ENCODE measurements around the gene LVRN.

The LVRN gene

DNA sequence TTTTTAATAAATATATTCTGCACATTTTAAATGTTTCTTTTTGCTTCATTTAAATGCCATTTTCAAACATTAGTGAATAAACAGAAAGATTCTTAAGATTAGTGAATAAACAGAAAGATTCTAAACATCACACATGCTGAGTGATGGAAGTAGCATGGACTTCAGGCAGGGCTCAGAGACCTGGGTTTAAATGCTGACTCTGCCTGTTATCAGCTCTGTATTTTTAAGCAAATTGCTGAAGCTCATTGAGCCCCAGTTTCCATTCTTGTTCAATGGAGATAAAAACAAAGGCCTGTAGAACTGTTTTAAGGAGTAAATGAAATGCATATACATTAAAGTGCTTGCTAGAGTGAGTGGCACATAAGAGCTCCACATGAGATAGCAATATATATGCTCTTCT is 8.1 kb upstream of the LVRN start:
- no peak for DNase-seq

DNA sequence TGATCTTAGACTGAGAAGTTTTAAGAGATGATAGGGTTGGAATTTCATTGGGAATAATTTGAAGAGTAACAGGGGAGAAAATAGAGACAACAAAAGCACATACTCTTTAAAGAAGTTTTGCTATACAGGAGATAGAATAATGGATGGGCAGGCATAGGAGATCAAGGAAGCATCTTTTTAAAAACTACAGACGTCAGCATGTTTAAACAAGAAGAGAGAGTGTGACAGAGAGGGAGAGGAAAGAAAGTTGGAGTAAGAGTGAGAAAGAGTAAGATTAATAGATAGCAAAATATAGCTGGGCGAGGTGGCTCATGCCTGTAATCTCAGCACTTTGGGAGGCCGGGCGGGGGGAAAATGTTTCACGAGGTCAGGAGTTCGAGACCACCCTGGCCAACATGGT is 5.3 kb upstream of the LVRN start:
- no peak for DNase-seq

DNA sequence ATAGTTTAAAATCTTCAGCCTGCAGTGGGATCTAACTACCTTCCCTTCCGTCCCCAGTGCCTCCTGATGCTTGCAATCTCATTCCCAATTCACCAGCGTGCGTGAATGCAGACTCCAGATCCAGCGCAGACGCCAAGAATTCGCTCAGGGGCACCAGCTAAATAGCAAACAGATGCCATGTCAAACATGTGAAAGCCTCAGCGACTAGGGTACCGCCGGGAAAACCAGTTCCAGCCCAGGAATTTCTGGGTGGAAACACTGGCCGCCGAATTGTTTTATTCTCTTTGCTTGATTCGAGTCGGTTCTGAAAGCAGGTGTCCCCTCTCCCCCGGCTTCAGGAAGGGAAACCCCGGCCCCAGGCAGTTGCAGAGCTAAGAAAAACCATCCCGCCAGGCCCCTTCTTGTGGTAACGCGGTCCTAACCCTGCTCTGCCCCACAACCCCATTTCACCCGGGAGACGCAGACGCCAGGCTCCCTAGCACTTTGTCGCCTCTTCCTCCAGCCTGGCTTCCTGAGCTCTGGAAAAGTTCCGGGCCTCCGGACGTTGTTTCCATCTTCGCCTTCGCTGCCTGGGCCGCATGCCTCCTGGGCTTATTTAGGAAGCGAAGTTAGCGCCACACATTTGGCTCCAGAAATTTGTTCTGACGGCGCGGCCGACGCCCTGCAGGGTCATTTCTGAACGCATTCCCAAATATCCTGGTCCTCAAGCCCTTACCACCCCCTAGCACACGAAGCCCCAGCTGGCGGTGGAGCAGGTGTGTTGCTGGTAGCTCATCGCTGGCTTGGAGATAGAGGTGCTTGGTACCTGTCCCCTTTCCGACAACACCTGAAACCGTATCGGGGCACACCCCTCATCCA is 665 bp upstream of the LVRN start:
- no peak for DNase-seq

DNA sequence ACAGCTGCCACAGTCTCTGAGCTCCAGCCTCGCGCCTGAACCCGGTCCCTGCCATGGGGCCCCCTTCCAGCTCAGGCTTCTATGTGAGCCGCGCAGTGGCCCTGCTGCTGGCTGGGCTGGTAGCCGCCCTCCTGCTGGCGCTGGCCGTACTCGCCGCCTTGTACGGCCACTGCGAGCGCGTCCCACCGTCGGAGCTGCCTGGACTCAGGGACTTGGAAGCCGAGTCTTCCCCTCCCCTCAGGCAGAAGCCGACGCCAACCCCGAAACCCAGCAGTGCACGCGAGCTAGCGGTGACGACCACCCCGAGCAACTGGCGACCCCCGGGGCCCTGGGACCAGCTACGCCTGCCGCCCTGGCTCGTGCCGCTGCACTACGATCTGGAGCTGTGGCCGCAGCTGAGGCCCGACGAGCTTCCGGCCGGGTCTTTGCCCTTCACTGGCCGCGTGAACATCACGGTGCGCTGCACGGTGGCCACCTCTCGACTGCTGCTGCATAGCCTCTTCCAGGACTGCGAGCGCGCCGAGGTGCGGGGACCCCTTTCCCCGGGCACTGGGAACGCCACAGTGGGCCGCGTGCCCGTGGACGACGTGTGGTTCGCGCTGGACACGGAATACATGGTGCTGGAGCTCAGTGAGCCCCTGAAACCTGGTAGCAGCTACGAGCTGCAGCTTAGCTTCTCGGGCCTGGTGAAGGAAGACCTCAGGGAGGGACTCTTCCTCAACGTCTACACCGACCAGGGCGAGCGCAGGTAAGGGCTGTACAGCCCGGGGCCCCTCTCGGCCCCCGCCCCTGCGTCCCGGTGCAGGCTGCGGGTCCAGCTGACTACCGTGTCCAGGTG is 509 bp downstream of the LVRN start:
- peak in 1 of 56 donors; percentile 2 for DNase-seq

DNA sequence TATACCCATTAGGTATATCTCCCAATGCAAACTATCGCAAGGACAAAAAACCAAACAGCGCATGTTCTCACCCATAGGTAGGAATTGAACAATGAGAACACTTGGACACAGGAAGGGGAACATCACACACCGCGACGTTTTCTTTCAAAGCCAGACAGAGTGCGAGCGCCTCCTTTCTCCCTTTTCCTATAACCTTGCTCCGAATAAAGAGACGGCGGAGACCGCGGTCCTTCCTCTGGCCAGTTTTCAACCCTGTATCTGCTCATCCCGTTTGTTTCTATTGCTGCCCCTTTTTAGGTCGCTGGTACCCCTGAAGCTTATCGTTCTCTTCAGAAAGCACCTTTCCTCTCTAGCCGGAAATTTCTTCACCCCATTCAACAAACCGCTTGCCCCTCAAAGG is 1.3 kb downstream of the LVRN start:
- DNase-seq, result no peak

DNA sequence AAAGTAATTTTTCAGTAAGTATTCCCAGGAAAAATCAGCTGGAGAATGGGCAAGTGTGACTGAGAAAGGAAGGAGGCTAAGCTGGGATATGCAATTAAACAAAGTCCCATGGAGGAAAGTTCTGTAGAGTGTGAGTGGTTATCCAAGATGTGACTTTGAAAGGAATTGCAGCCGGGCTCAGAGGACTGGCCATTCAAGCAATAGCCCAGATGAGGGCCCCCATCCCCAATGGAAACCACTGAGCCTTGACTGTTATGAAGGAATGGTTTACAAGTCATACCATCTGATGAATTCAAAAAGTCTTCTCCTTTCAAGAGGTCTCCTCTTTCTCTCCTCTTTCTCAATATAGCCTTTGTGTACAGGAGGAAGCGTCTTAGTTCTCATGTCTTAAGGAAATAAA is 6.5 kb downstream of the LVRN start:
- no peak for DNase-seq

DNA sequence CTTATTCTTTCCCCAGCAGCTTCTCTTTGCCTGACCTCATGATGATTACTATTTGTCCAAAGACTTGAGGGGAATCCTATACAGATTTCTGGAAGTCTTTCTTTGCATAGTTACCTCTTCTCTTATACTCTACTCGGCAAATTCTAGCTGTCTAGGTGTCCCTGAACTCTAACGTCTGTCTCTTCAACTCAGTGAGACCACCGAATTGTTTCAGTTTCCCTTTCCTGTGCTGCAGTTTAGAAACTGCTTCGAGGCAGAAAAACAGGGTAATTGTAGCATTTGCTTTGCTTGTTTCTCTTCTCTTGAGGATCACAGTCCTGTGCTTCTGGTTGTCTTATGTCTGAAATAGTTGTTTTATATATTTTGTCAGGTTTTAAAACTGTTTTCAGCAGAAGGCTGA is 14.8 kb downstream of the LVRN start:
- no peak for DNase-seq

DNA sequence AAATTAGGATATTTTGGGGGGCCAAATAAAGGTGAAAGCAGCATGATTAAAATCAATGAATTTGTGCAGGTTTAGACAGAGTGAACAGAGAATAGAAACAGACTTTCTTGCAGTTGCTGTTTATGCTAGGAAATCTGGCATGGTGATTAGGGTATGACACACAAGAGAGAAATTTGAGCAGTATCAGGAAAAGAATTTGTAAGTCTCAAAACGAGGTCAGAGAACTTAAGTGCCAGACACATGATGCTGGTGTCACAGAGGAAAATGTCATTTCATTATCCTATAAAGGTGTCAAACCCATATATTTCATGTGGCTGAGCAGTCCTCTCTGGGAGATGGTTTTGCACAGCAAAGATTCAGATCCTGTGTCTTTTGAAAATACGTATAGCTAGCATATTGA is 15.7 kb downstream of the LVRN start:
- DNase-seq, result no peak

DNA sequence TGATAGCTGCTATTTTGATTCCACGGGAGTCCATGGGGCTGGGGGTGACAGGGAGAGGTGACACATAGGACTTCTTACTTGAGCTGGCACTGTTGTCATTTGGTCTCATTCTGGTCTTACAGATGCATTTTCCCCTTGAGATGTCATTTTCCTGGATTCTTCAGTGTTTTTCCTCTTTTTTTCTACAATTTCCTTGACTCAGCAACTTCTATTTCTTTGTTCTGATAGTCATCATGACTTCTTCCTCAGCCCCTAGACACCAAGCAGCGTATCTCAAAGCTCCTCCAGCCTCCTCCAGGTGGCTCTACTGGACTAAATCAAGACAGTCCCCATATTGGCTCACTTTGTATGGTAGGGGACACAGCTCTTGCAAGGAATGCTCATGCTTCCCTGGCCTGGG is 16.5 kb downstream of the LVRN start:
- DNase-seq, result no peak

DNA sequence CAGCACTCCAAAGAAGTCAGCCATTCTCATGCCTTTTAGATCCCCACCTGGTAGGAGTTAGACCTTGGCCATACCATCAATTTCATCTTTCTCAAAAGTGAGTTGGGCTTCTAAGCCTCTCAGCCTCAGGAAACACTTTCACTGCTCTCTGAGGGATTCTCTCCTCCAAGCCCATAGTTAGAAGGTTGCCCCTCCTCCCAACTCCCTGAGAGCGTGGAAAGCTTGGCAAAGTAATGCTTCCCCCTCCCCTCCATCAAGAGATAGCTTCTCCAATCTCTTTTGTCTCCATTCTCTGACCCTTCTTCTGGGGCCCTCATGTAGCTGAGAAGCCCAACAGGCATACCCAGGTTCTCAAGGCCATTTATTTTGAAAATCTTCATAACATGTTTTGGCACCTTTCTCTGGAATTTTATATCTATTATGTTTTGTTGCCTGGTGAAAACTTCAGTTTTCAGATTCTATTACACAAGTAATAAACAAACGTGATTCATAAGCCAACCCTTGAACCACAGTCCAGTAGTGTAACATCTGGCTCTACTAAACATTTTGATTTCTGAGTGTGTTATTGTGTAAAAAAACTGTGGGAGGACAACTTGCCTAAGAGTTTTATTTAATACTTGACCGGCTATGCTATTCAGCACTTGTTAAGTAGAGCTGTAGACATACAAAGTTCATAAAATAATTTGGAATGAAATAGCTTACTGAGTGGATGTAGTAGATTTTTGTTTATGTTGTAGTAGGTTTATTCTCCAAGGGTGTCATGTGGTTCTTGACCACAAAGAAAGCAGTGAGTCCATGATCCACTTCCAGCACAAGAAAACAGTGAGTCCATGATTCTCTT is 17.1 kb downstream of the LVRN start:
- DNase-seq, result no peak

DNA sequence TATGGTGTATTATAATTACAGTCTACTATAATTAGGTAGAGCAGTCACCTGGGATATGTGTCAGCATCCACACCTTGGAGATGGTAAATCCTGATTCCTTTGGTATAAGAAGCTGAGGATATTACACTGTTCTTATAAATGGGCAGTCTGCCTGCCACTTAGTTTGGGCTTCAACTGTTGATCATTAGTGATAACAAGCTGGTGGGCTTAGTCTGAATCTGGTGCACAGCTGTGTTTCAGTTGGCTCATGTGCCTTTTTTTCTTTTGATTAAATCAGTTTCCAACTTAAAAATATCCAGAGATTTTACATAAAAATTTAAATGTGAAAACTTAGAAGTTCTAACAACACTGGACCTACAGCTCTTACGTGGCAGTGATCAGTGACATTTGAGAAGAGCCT is 21.2 kb downstream of the LVRN start:
- DNase-seq, result no peak

DNA sequence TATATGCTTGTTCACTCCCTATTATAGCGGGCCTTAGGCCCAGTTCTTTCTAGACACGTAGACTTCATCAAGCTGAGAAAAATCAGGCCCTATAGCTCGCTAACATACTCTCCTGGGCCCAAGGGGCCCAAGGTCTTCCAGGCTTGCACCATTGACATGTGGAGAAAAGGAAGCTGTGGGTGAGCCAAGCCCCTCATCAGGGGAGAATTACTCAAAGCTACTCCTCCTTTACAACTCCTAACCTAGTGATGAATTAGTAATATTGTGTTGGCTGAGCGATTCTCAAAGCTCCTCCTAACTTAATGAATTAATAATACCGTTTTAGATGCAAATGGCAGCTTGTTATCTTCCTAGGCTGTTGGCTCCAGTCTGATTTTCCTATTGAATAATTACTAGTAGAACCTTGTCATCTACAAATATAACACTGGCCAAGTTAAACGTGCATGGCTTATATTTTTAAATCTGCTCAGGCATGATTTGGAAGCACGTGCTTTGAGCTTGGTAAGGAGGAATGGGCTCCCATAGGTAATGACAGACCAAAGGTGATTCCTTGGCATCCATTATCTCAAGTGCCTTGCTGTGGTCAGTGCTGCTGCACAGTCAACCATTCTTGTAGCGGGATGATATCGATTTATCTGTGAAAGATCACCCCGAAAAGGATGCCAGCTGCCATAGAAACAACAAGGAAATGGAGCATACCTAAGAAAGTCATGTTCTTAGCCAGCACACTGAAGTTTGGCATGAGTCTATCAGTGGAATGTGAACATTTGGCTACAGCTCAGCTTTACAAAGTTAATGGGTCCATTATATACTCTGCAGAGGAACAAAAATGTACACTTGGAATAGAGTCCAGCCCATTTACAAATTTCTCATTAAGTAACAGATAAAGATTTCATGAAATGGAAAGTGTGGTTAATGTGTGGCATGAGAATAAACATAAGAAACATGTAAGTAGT is 23.8 kb downstream of the LVRN start:
- DNase-seq, result no peak

DNA sequence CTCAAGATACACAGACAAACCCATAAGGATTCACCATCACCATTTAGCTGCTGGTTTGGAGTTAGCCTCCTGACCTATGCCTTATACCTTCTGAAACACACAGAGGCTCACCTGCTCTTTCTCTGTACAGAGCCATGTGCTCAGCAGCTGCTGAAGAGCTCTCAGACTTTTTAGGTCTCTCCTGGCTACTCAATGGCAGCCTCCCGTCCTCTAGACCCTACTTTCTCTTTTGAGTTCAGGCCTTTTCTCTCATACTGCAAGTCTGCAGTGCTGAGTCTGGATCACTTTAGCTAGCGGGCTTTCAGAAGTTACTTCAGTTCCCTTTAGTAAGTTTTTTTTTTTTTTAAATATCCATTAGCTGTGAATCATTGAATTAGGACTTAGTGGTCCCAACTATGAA is 25.7 kb downstream of the LVRN start:
- no peak for DNase-seq

DNA sequence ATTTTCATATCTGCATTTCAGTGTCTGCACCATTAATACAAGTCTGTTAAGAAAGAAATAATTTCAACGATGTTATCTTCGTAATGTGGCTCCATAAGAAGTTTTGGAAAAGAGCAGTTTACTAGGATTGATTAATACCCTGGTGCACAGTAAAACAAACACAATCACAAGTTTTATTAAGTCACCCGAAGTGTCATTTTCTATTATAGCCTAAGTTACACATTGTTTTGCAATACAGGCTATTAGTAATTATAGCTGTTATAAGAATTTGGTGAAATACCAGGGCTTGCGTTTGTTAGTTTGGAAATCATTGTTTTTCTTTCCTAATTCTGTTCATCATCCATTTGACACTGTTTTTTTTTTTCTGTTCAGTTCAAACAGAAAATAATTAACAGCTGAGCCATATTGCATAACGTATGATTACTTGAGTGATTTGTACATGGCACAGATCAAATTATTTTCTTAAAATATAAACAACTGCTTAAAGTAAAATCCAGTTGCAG is 30.6 kb downstream of the LVRN start:
- DNase-seq, result no peak

DNA sequence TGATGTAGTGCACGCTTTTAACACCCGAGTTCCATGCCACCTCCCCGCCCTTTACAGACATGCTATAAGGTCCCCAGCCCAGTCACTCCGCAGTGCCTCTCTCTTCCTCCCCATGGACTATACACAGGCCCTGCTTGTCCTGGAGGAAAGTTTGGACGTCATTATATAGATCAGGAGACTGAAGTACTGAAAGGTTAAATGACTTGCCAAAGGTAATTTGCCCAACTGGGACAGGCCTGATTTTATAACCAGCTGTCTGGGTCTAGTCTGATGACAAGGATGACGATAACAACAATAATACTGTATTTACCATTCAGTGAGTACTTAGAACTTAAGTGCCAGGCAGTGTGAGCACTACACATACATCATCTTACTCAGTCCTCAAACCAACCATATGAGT is 33.1 kb downstream of the LVRN start:
- DNase-seq, result no peak

DNA sequence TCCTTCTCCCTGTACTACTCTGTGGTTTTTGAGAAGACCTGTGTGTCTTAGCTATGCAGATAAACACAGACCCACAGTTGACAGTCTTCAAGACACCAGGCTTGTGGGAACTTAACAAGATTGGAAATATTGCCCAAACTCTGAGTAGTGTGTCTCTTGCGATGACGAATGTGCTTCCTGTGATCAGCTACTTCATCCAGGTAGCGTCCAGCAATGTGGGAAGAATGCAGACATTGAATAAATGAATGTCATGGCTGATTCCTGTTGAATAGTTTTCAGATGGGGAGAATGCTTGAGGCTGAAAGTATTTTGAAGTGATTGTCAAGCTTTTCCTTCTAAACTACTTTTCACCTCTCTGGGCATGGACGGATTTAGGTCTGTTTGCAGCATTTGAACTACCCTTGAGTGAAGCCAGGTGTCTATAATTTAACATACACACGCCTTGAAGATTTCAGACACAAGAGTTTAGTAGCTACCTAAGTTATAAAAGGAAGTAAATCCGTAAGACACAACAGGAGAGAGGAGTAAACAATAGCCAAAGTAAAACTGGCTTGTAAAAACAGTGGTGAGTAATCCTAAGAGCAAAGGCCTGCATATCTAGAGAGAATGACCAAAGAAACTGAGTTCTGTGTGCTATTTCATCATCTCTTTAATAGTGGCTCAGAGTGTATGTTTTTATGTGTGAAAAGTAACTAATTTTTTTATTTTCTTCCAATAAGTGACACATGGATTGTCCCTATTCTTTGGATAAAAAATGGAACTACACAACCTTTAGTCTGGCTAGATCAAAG is 40.0 kb downstream of the LVRN start:
- DNase-seq, result no peak

DNA sequence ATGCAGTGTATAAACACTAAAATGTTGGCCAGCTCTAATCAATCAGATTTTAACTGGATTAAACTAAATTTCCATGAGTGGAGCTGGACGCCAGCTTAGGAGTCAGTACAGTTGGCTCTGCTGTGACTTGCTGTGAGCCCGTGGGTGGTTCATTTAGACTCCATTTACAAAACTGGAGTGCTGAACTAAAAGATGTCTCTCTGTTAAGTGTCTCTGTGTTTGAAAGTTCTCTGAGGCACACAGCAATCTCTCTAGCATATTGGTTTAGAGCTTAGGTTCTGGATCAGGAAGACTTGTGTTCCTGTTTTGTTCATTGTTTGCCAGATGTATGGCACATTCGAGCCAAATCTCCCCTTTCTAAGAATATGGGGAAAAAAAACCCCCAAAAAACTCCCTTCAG is 42.0 kb downstream of the LVRN start:
- no peak for DNase-seq

DNA sequence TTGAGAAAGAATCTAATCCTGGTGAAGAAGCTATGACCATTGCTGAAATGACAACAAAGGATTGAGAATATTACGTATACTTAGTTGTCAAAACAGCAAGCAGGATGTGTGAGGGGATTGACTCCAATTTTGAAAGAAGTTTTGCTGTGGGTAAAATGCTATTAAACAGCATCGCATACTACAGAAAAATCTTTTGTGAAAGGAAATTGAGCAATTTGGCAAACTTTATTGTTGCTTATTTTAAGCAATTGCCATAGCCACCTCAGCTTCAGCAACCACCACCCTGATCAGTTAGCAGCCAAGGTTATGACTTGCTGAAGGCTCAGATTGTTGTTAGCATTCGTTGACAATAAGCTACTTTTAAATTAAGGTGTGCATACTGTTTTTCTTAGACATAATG is 47.5 kb downstream of the LVRN start:
- DNase-seq, result no peak

DNA sequence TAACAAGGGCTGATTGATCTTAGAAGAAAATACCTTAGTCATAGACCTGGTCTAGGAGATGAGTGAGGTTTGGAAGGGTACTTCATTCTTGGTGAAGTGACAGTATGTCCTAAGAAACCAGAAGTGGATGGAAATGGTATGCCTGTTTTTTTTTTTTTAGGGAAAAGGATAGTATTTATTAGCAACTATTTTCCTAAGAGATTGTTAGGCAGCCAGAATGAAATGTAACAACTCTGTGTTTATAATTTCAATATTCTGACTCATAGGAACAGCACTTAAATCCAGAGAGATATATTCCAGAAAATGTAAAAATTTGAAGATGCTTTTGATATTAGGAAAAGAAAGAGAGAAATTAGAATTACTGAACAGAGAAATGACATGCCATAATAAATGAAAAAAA is 48.8 kb downstream of the LVRN start:
- DNase-seq, result no peak
